Measurements from ENCODE around the gene ANKRD55.
"Not testable (repeated sequence)": the region's sequence is repeated elsewhere in the genome, so short reads cannot be mapped to it uniquely, and the experiment has no call there.

The ANKRD55 gene

DNA sequence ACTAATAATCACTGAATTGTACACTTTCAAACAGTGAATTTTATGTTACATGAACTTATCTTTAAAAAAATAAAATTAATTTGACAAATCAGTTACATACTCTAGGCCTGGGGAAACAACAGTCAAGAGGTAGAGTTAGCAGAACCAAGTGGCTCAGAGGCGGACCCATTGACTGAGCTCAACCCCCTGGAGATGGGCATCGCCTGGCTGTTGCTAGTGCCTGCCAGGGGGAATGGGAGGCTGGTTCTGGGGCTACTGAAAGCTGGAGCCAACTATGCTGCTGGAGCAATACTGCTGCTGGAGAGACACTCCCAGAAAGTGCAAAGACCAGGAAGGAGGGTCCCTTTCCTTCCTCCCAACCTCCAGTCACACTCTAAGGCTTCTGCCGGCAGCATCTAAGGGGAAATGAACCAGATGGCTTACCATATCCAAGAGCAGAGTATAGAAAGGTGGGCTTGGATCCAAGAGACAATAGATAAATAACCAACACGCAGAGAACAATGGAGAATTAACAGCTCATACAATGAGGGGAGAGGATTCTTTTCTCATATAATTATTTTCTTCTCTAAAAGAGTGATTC is 40.3 kb upstream of the ANKRD55 start:
- TF ChIP-seq, protein P1, sequence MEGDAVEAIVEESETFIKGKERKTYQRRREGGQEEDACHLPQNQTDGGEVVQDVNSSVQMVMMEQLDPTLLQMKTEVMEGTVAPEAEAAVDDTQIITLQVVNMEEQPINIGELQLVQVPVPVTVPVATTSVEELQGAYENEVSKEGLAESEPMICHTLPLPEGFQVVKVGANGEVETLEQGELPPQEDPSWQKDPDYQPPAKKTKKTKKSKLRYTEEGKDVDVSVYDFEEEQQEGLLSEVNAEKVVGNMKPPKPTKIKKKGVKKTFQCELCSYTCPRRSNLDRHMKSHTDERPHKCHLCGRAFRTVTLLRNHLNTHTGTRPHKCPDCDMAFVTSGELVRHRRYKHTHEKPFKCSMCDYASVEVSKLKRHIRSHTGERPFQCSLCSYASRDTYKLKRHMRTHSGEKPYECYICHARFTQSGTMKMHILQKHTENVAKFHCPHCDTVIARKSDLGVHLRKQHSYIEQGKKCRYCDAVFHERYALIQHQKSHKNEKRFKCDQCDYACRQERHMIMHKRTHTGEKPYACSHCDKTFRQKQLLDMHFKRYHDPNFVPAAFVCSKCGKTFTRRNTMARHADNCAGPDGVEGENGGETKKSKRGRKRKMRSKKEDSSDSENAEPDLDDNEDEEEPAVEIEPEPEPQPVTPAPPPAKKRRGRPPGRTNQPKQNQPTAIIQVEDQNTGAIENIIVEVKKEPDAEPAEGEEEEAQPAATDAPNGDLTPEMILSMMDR (IDR thresholded peaks at IDR 0.05; ENCODE audit: borderline replicate concordance, insufficient read depth, low read depth, low read length): no peak
- H3K4me3 ChIP-seq (ENCODE audit: low read depth, low read length): no peak overlapping the region

DNA sequence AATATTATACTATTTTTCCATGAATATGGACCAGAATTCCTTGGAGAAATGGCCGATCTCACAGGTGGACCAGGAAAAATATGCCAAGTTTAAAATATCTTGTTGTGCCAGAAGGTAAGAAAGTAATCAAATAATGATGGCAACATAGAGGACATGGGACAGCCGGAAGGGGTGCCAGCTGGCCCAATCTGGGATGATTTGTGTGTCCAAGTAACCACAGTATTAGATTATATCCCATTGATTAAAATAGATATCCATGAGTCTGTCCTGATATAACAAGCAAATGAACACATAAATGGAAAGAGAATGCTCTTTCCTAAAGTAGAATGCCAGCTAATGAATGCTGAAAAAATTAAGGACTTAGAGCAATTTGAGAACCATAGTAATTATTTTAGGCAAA is 39.6 kb upstream of the ANKRD55 start:
- TF ChIP-seq, protein P1 (IDR thresholded peaks at IDR 0.05; ENCODE audit: borderline replicate concordance, insufficient read depth, low read depth, low read length): no peak
- no peak overlapping the region for H3K4me3 ChIP-seq (ENCODE audit: low read depth, low read length)

DNA sequence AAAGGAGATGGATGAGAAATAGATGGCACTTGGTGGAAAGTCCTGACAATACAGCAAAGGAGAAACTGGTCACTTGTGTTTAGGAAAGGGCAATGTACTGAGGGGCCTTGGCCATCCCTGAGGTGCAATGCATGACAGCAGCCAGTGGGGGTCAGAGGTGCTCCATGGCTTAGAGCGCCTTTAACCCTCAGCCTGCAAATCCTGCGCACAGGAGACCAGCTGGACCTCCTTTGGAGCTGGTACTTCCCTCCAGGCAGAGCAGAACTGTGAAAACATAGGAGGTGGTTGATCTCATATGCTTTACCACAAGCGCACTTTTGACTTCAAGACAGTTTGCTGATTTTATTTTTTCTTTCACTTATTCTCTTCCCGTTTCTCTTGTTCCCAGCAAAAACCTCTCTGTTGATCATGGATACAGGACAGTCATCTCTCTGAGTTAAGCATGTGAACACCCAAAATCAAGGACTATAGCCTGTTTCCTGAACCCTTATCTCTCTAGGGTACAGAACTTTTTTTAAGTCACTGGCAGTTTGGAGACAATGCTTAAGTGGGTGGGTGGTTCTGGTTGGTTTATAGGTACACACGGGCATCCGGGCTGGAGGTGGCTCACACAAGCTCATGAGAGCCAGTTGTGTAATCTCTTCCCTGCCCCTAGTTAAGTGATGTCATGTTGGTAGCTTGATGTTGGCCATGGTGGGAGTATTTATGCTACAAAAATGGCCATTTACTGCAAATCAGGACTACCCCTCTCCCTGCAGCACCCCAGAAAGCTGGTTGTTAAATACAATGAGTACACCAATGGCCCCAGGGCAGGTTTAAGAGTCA is 37.6 kb upstream of the ANKRD55 start:
- TF ChIP-seq, protein P1 (IDR thresholded peaks at IDR 0.05; ENCODE audit: borderline replicate concordance, insufficient read depth, low read depth, low read length): peak; percentile 98
- no peak overlapping the region for H3K4me3 ChIP-seq (ENCODE audit: low read depth, low read length)

DNA sequence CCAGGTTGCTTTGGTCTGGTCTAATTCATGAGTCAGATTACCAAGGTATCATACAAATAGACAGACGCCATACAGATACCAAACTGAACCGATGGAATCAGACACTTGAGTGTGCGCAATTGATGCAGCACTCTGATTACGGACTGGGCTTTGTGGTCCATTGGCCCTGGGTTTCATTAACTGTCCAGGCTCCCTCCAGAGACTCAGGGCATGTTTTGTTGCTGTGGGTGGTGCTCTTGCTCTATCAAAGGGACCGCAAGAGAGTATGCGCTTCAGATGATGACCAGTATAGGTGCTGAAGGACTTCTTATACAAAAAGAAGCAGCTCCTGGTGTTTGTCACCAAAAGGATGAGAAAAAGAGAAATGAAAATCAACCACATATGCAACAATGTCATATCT is 36.9 kb upstream of the ANKRD55 start:
- TF ChIP-seq, protein P1 (IDR thresholded peaks at IDR 0.05; ENCODE audit: borderline replicate concordance, insufficient read depth, low read depth, low read length): no peak
- H3K4me3 ChIP-seq (ENCODE audit: low read depth, low read length): no peak overlapping the region

DNA sequence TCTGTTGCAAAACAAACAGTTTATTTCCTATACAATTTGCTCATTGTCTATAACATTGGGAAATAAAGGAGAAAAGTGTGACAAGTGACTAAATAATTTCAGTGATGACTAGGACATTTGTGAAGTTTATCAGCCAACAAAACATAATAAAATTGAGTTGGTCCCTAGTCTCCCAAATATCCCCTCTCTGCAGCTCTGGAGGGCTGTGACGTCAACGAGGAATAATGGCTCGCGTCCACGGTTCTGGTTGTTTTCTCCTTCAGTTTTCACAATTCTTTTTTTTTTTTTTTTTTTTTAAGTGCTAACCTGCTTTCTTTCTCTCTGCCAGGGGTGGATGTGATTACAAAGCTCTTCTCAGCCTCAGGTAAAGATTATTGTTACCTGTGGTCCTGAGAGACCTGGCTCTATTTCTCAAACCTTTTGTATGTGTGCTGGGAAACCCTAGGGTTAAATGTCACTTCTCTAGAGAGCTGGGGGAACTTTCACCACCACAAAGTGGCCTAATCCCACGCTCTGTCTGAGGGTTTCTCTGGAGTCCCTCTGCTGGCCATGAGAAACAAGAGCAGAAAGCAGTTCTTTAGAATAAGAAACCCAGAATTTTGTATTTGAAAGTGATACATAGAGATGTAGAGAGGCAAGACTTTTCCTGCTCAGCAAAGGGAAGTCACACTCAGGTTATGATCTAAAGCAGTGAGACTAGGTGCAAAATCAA is 36.2 kb upstream of the ANKRD55 start:
- H3K4me3 ChIP-seq (ENCODE audit: low read depth, low read length): no peak overlapping the region
- TF ChIP-seq, protein P1 (IDR thresholded peaks at IDR 0.05; ENCODE audit: borderline replicate concordance, insufficient read depth, low read depth, low read length): peak; percentile 35; the same call in 1 of the 2 replicates

DNA sequence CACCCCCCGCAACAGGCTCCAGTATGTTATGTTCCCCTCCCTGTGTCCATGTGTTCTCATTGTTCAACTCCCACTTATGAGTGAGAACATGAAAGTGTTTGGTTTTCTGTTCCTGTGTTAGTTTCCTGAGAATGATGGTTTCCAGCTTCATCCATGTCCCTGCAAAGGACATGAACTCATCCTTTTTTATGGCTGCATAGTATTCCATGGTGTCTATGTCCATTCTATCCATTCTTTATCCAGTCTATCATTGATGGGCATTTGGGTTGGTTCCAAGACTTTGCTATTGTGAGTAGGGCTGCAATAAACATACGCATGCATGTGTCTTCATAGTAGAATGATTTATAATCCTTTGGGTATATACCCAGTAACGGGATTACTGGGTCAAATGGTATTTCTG is 35.6 kb upstream of the ANKRD55 start:
- H3K4me3 ChIP-seq (ENCODE audit: low read depth, low read length): not testable (repeated sequence)

DNA sequence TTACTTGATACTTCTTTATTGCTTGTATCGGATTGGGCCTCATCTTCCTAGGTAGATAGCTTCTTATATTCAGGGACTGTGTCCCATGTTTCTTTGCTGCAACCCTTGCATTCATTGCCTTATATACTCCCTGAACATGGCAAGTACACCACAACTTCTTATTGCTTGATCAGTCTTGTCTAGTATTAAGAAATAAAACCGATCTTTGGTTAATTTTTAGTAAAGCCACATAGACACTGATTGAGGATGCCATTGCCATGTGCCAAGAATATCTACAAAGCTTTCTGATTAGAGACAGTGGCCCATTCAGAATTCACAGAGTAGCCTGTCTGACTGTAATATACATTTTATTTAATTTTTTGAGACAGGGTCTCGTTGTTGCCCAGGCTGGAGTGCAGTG is 34.7 kb upstream of the ANKRD55 start:
- no peak overlapping the region for H3K4me3 ChIP-seq (ENCODE audit: low read depth, low read length)
- TF ChIP-seq, protein P1 (IDR thresholded peaks at IDR 0.05; ENCODE audit: borderline replicate concordance, insufficient read depth, low read depth, low read length): no peak

Measured in GM12875 (cell line).